HG02588 (cell line): ENCODE results near the gene POR.
"Not testable (repeated sequence)": the region's sequence is repeated elsewhere in the genome, so short reads cannot be mapped to it uniquely, and the experiment has no call there.

Source experiments
- ATAC-seq: cut with Tn5 transposase; IDR thresholded peaks from one replicate; pipeline ENCODE4 v1.9.1; 2021; ENCODE audit warnings: mild to moderate bottlenecking, moderate library complexity; ENCODE audit not compliant: unreplicated experiment

The POR gene

GRCh38 chr7:75914655-75915415 lies at the start of gene POR:
TSS of gene POR (plus strand) at chr7:75915155. CDS start at chr7:75954002, 38,847 bp downstream.
- peak; percentile 89 for ATAC-seq

- ATAC-seq, result no peak
These were observed 48.9 kb upstream of the POR start for GRCh38 chr7:75866114-75866488.

DNA sequence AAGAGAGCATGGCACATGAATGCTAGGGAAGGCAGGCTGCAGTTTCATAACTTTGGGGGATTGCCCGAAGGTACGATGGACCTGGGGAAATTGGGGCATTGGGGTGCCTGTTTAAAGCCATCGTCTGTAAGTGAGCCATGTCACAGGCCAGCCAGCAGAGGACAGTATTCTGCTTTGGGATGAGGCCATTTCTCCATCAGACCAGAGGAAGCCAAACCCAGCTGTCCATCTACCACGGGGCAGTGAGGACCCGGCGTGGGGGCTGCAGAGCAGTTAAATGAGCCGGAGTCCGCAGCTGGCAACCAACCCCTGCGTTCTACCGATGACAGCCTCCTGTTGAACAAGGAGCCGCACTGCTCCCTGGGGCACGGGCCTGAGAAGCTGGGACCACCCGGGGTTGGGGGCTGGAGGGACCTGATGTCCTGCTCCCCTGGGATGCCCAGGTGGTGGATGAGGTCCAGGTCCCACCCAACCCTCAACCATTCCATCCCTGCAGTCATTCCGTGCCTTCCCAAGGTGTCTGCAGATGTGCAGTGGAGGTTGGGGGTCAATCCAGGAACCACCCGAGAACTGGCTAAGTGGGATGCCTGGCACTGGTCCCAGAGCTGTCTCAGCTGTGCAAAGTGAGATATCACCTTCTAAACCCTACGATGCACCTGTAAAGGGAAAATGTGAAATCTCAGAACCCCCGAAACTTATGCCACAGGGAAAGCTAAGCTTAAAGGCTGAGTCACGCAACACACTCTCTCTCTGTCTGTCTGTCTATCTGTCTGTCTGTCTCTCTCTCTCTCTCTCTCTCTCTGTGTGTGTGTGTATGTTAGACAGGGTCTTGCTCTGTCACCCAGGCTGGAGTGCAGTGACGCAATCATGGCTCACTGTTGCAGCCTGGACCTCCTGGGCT lies 48.2 kb upstream of the POR start:
- ATAC-seq, result no peak

DNA sequence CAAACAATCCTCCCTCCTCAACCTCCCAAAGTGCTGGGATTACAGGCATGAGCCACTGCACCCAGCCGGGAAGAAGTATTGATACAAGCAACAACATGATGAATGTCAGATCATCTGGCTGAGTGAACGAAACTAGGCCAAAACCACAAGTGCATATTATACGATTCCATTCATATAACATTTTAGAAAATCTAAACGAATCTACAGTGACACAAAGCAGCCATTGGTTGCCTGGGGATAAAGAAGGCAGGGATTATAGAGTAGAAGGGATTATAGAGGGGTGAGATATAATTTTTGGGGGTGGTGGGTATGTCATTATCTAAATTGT lies 47.6 kb upstream of the POR start:
- no peak for ATAC-seq

DNA sequence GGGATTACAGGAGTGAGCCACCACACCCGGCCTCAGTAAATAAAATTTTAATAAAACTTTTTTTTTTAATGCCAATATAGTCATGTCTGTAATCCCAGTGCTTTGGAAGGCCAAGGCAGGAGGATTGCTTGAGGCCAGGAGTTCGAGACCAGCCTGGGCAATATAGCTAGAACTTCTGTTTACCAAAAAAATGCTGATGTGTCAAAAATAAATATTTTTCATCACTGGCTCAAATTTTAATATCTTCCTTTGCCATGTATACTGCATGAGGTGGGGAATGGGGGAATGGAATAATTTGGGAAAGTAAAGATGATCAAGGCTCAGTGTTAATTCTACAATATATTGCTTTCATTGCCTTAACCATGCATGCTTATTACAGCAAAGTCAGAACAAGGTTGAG lies 46.8 kb upstream of the POR start:
- ATAC-seq, result no peak

DNA sequence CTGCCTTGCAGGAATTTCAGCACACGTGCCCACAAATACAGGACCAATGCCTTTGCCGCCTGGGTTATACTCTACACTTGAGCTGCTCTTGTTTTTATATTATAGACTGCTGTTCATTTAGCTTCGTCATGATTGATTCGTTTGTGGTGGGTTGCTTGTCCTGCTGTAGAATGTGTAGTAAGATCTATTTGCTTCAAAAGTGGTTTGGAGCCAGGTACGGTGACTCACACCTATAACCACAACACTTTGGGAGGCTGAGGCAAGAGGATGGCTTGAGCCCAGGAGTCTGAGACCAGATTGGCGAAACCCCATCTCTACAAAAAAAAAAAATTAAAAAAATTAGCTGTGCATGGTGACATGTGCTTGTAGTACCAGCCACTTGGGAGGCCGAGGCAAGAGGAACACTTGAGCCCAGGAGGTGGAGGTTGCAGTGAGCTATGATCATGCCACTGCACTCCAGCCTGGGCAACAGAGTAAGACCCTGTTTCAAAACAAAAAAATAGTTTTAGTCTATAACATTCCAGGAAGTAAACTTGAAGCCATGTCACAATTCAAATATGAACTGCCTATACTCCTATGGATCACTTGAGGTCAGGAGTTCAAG lies 45.1 kb upstream of the POR start:
- no peak for ATAC-seq

GRCh38 chr7:75870557-75871161 lies 44.3 kb upstream of the POR start:
- no peak for ATAC-seq

GRCh38 chr7:75872073-75872782 lies 42.7 kb upstream of the POR start:
- no peak for ATAC-seq

DNA sequence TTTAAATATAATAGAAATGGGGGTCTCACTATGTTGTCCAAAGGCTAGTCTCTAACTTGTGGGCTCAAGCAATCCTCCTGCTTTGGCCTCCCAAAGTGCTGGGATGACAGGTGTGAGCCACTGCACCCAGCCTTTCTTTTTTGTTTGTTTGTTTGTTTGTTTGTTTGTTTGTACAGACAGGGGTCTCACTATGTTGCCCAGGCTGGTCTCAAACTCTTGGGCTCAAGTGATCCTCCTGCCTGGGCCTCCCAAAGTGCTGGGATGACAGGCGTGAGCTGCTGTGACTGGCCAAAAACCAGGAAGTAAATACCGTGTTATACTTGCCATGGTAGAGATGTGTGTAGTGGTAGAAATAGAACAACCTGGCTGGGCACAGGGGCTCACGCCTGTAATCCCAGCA lies 40.8 kb upstream of the POR start:
- ATAC-seq, result not testable (repeated sequence)

DNA sequence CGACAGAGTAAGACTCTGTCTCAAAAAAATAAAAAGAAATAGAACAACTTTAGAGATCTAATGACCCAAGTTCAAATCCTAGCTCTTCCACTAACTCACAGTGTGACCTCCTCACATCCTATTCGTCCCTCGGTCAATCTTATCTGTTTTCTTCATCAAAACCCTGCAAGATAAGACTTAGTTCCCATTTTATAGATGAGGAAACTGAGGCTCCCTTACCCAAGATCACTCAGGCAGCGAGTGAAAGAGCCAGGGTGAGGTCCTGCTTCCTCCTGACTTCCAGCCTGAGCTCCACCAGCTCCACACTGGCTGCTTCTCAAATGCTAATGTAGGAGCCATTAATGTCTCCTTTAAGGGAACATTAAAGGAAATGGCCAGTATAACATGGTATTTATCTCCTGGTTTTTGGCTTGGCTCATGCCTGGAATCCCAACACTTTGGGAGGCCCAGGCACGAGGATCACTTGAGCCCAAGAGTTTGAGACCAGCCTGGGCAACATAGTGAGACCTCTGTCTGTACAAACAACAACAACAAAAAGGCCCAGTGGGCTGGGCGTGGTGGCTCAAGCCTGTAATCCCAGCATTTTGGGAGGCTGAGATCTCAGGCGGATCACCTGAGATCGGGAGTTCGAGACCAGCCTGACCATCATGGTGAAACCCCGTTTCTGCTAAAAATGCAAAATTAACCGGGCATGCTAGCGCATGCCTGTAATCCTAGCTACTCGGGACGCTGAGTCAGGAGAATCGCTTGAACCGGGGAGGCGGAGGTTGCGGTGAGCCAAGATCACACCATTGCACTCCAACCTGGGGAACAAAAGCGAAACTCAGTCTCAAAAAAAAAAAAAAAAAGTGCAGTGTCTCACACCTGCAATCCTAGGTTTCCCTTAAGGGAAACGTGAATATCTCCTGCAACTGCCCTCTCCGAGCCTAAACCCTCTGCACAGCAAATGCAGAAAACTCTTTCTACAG lies 39.6 kb upstream of the POR start:
- no peak for ATAC-seq

GRCh38 chr7:75876126-75876881 lies 38.7 kb upstream of the POR start:
- no peak for ATAC-seq

DNA sequence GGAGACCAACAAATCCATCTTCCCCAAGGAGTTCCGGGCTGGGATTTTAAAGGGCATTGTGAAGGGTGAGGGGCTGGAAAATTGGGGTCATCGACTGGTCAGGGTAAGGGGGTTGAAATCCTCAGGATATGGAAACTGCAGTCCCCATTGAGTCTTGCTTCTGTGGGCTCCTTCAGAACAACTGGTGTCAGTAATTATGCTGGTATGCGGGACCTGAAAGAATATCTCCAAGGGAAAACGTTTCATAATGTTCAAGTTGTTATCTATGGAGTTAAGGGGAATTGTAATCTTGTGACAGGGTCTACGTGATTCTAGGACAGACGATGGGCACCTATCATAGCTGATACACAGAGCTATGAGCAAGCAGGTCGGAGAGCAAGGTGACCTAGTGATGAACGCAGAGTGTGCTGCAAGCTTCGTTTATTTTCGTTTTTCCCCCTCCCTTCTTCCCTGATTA lies 36.6 kb upstream of the POR start:
- ATAC-seq, result peak; percentile 33

GRCh38 chr7:75878769-75879611 lies 36.0 kb upstream of the POR start, which contains the start of gene RHBDD2:
TSS of gene RHBDD2 (plus strand) at chr7:75879034. CDS start at chr7:75879083, 49 bp downstream.
- peak; percentile 95 for ATAC-seq

GRCh38 chr7:75879771-75880184 lies 35.2 kb upstream of the POR start:
- ATAC-seq, result no peak

DNA sequence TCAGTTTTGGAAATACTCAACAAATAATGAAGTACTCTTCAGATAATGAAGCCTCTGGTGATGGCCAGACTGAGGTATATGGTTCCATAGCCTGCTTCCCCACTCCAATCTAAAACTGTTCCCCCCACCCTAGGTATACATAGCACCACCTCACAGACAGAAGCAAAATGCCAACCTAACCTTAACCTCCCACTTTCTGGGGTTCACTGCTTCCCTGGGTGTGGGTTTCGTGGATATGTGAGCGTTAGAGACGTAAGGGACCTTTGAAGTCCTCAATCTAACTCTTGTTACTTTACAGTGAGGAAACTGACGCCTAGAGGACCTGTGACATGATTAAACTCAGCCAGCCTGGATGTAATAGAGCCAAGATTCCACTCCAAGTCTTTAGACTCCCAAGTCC lies 34.7 kb upstream of the POR start:
- no peak for ATAC-seq

- no peak for ATAC-seq
These were observed 33.4 kb upstream of the POR start for GRCh38 chr7:75881436-75882095.

DNA sequence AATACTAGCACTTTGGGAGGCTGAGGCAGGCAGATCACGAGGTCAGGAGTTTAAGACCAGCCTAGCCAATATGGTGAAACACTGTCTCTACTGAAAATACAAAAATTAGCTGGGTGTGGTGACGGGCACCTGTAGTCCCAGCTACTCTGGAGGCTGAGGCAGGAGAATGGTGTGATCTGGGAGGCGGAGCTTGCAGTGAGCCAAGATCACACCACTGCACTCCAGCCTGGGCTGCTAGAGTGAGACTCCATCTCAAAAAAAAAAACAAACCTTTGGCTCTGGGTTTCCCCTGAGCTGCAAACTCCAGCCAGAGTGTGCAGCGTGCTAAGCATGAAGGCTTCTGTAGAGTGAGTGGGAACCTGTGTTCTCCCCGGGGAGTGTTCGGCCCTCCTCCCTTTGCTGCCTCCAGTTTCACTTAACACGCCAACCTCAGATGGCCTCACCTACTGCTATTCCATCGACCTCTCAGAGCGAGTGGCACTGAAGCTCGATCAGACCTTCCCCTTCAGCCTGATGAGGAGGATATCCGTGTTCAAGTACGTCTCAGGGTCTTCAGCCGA lies 31.6 kb upstream of the POR start:
- not testable (repeated sequence) for ATAC-seq
